GM20000 (cell line): Measurements from ENCODE around the gene LTF.

Experiments used
- DNase-seq: peaks from one replicate; pipeline ENCODE4 v3.0.0; 2012; ENCODE audit warnings: low spot score
- CTCF ChIP-seq: IDR thresholded peaks from 2 replicates; pipeline ENCODE4 v1.5.1; 2012; ENCODE audit warnings: mild to moderate bottlenecking, control low read depth; ENCODE audit errors: extremely low read depth, missing control alignments

Gene LTF

GRCh38 chr3:46419816-46420215, 44.9 kb downstream of the LTF start:
- DNase-seq: no peak
- no peak for TF ChIP-seq CTCF

- no peak for TF ChIP-seq CTCF
- no peak for DNase-seq
Measured at GRCh38 chr3:46417841-46418611, 46.7 kb downstream of the LTF start.

GRCh38 chr3:46416811-46417510, 47.7 kb downstream of the LTF start:
- TF ChIP-seq CTCF: no peak
- DNase-seq: no peak

GRCh38 chr3:46416125-46416810, 48.4 kb downstream of the LTF start:
- TF ChIP-seq CTCF: no peak
- no peak for DNase-seq

GRCh38 chr3:46414739-46415138, 50.0 kb downstream of the LTF start:
- no peak for DNase-seq
- TF ChIP-seq CTCF: no peak

- DNase-seq: no peak
- no peak for TF ChIP-seq CTCF
Measured at GRCh38 chr3:46413951-46414350, 50.8 kb downstream of the LTF start.

GRCh38 chr3:46412786-46413298, 51.9 kb downstream of the LTF start:
- no peak for TF ChIP-seq CTCF
- DNase-seq: no peak
